Liver (tissue), 9 donors: Measurements from ENCODE around the gene HNRNPUL2. TPM values are rescaled to one million over a fixed set of nuclear protein-coding genes. Genes with fewer than 3 reads are reported as not detected.

Experiments
- DNase-seq: peaks from one replicate; pipeline ENCODE4 v3.0.0-alpha.2; 2017; ENCODE audit warnings: low spot score
- H3K27ac ChIP-seq, 2 donors: one replicate each; pipeline ENCODE4 v1.7.0; 2013; ENCODE audit warnings: inconsistent platforms in 2 of 2, low read length in 2 of 2, control low read depth in 1 of 2, low read depth in 1 of 2, mild to moderate bottlenecking in 1 of 2
- H3K27me3 ChIP-seq, 4 donors: one replicate each; pipeline versions ENCODE4 v1.6.1 to v1.7.0; 2013; ENCODE audit warnings: low read length in 3 of 4, inconsistent platforms in 1 of 4, mild to moderate bottlenecking in 1 of 4, moderate library complexity in 1 of 4; ENCODE audit not compliant: control insufficient read depth in 4 of 4, insufficient read depth in 4 of 4
- H3K36me3 ChIP-seq, 4 donors: one replicate each; pipeline versions ENCODE4 v1.6.1 to v1.7.0; 2013; ENCODE audit warnings: low read length in 3 of 4, mild to moderate bottlenecking in 3 of 4, low read depth in 1 of 4, moderate library complexity in 1 of 4; ENCODE audit not compliant: control insufficient read depth in 4 of 4, insufficient read depth in 3 of 4
- H3K4me1 ChIP-seq, 4 donors: one replicate each; pipeline versions ENCODE4 v1.6.1 to v1.7.0; 2013; ENCODE audit warnings: low read length in 3 of 4, mild to moderate bottlenecking in 3 of 4, moderate library complexity in 1 of 4; ENCODE audit not compliant: control insufficient read depth in 4 of 4, insufficient read depth in 4 of 4
- H3K4me3 ChIP-seq, 3 donors: one replicate each; pipeline versions ENCODE4 v1.6.1 to v1.7.0; 2013; ENCODE audit warnings: low read length in 3 of 3, control low read depth in 1 of 3, low read depth in 1 of 3, mild to moderate bottlenecking in 1 of 3
- H3K9ac ChIP-seq, 2 donors: one replicate each; pipeline ENCODE4 v1.7.0; 2013; ENCODE audit warnings: low read length in 2 of 2, mild to moderate bottlenecking in 2 of 2, moderate library complexity in 2 of 2, control low read depth in 1 of 2, low read depth in 1 of 2
- H3K9me3 ChIP-seq, 4 donors: one replicate each; pipeline versions ENCODE4 v1.6.1 to v1.7.0; 2013; ENCODE audit warnings: low read length in 3 of 4; ENCODE audit not compliant: control insufficient read depth in 4 of 4
- ATF3 ChIP-seq: IDR thresholded peaks from 2 replicates; pipeline ENCODE4 v1.6.1; 2016; ENCODE audit warnings: antibody characterized with exemption
- CTCF ChIP-seq: fragments of 150-350 bp; IDR thresholded peaks from 2 replicates; pipeline ENCODE4 v1.5.1; 2017; ENCODE audit warnings: improper control_type of control experiment, low read depth, low read length; ENCODE audit not compliant: missing input control
- EGR1 ChIP-seq, 2 donors: IDR thresholded peaks; 2 replicates each; pipeline ENCODE4 v1.6.1; 2016 to 2018; ENCODE audit warnings: antibody characterized with exemption in 2 of 2, low read depth in 2 of 2
- FOXA1 ChIP-seq: IDR thresholded peaks from 2 replicates; pipeline ENCODE4 v1.6.1; 2016; ENCODE audit warnings: antibody characterized with exemption
- FOXA2 ChIP-seq: IDR thresholded peaks from 2 replicates; pipeline ENCODE4 v1.6.1; 2016; ENCODE audit warnings: antibody characterized with exemption
- GABPA ChIP-seq, 2 donors: IDR thresholded peaks in 1 of 2; conservative IDR thresholded peaks in 1 of 2; 2 replicates each; pipeline ENCODE4 v1.6.1; 2016; ENCODE audit warnings: antibody characterized with exemption in 2 of 2, mild to moderate bottlenecking in 1 of 2, moderate library complexity in 1 of 2
- HNF4A ChIP-seq, 2 donors: conservative IDR thresholded peaks; 2 replicates each; pipeline ENCODE4 v1.6.1; 2016; ENCODE audit warnings: antibody characterized with exemption in 2 of 2, mild to moderate bottlenecking in 2 of 2
- HNF4G ChIP-seq: IDR thresholded peaks from 2 replicates; pipeline ENCODE4 v1.6.1; 2016; ENCODE audit warnings: antibody characterized with exemption
- JUND ChIP-seq, 2 donors: IDR thresholded peaks; 2 replicates each; pipeline ENCODE4 v1.6.1; 2016; ENCODE audit warnings: antibody characterized with exemption in 2 of 2
- MAX ChIP-seq: IDR thresholded peaks from 2 replicates; pipeline ENCODE4 v1.6.1; 2016; ENCODE audit warnings: antibody characterized with exemption
- RAD21 ChIP-seq, 2 donors: IDR thresholded peaks; 2 replicates each; pipeline ENCODE4 v1.6.1; 2016; ENCODE audit warnings: antibody characterized with exemption in 2 of 2, mild to moderate bottlenecking in 2 of 2
- REST ChIP-seq: IDR thresholded peaks from 2 replicates; pipeline ENCODE4 v1.6.1; 2016; ENCODE audit warnings: antibody characterized with exemption, mild to moderate bottlenecking
- RXRA ChIP-seq, 2 donors: IDR thresholded peaks; 2 replicates each; pipeline ENCODE4 v1.6.1; 2017 to 2018; ENCODE audit warnings: antibody characterized with exemption in 2 of 2, mild to moderate bottlenecking in 1 of 2
- SP1 ChIP-seq: IDR thresholded peaks from 2 replicates; pipeline ENCODE4 v1.6.1; 2018; ENCODE audit warnings: antibody characterized with exemption, mild to moderate bottlenecking
- YY1 ChIP-seq: IDR thresholded peaks from 2 replicates; pipeline ENCODE4 v1.6.1; 2016; ENCODE audit warnings: antibody characterized with exemption, mild to moderate bottlenecking
- ZBTB33 ChIP-seq: IDR thresholded peaks from 2 replicates; pipeline ENCODE4 v1.6.1; 2016; ENCODE audit warnings: antibody characterized with exemption
- WGBS: extraction: QIAGEN DNeasy Blood & Tissue Kit; methylation state at CpG from one replicate; pipeline ENCODE4 v1.1.7; 2013; 5-methylcytosine and 5-hydroxymethylcytosine counted together
- polyA plus RNA-seq, 2 donors: library from polyadenylated mRNA; stranded (reverse) in 1 of 2; unstranded in 1 of 2; fragments of 200-250 nt in 1 of 2; fragments of >200 nt in 1 of 2; fragmentation: Nextera tagmentation in 1 of 2; extraction: Ambion mirVana in 1 of 2; gene quantifications; one replicate each; pipeline versions ENCODE4 v1.2.1 to v1.2.3, GENCODE V29; 2013 to 2015
- total RNA-seq, 2 donors: library from RNA; depleted of rRNA; stranded (reverse); fragments of >200 nt; gene quantifications; one replicate each; pipeline ENCODE4 v1.2.3, GENCODE V29; 2014
- donor health status: healthy.
- donor health status: healthy.
- donor health status: healthy.
- donor health status: healthy.
- donor health status: healthy.

The HNRNPUL2 gene
- total and polyA plus RNA-seq, 4 donors = 1.3 to 17.0 (median 13.0) TPM

- no peak for TF ChIP-seq REST
- TF ChIP-seq GABPA (IDR thresholded peaks at IDR 0.05 in 1 of 2, conservative IDR thresholded peaks at IDR 0.05 in 1 of 2) = no peak
- TF ChIP-seq RAD21 (IDR thresholded peaks at IDR 0.05) = no peak
- TF ChIP-seq MAX = no peak
- TF ChIP-seq SP1 = no peak
- TF ChIP-seq YY1 = no peak
- no peak for TF ChIP-seq ZBTB33
- no peak for TF ChIP-seq FOXA1
- TF ChIP-seq CTCF = no peak
- no peak for TF ChIP-seq EGR1 (IDR thresholded peaks at IDR 0.05; ENCODE audit: low read depth in 2 of 2)
- no peak for TF ChIP-seq RXRA (IDR thresholded peaks at IDR 0.05)
- no peak for TF ChIP-seq JUND (IDR thresholded peaks at IDR 0.05)
- no peak for TF ChIP-seq HNF4G
- TF ChIP-seq HNF4A (conservative IDR thresholded peaks at IDR 0.05) = no peak
- TF ChIP-seq ATF3 = no peak
- no peak for TF ChIP-seq FOXA2
- H3K27ac ChIP-seq = no peak overlapping the region
- no peak for DNase-seq
- no peak overlapping the region for H3K4me3 ChIP-seq
- no peaks in the 10 kb centered on the region for H3K27me3 ChIP-seq
- H3K36me3 ChIP-seq = peaks cover 0 to 6% (median 3%) of the 10 kb centered on the region in 4 donors
- no peaks in the 10 kb centered on the region for H3K9me3 ChIP-seq
- H3K4me1 ChIP-seq = peaks cover 11 to 60% (median 49%) of the 10 kb centered on the region in 4 donors
- WGBS = 72% methylated on average over 2 of the region's 2 CpGs
- H3K9ac ChIP-seq = no peak overlapping the region
Observed at GRCh38 chr11:62673196-62673525, 54.1 kb downstream of the HNRNPUL2 start.
